Sigmoid colon (tissue), 4 donors: ENCODE data around the gene ARHGAP30.

ENCODE experiments used
- CTCF ChIP-seq, 4 experiments: fragments of 450-650 bp in 3 of 4; fragments of 200-600 bp in 1 of 4; IDR thresholded peaks; one replicate each; pipeline ENCODE4 v1.5.1; 2016 to 2019; ENCODE audit warnings: antibody characterized with exemption in 4 of 4, mild to moderate bottlenecking in 3 of 4, moderate library complexity in 2 of 4
- EP300 ChIP-seq, 4 donors: sonication (generic); formaldehyde crosslinking; IDR thresholded peaks; one replicate each; pipeline ENCODE4 v1.6.1; 2017; ENCODE audit warnings: antibody characterized with exemption in 4 of 4
- POLR2A ChIP-seq, 2 donors: fragments of 450-650 bp; IDR thresholded peaks; one replicate each; pipeline ENCODE4 v1.6.1; 2016; ENCODE audit warnings: antibody characterized with exemption in 2 of 2, mild to moderate bottlenecking in 2 of 2, moderate library complexity in 2 of 2

- TF ChIP-seq CTCF (IDR thresholded peaks at IDR 0.05): no peak
- TF ChIP-seq POLR2A (IDR thresholded peaks at IDR 0.05): no peak
- no peak for TF ChIP-seq EP300 (IDR thresholded peaks at IDR 0.05)
Observed at GRCh38 chr1:161009602-161010211, 60.0 kb downstream of the ARHGAP30 start.
